Vagina (tissue), 2 donors: Measurements from ENCODE around the gene SORCS1. TPM values are rescaled to one million over a fixed set of nuclear protein-coding genes. Genes with fewer than 3 reads are reported as not detected.

Experiments used
- DNase-seq, 2 donors: peaks; one replicate each; pipeline ENCODE4 v3.0.0-alpha.2; 2017; ENCODE audit errors: extremely low spot score in 2 of 2
- H3K27ac ChIP-seq: fragments of 200-600 bp; sonication (generic); one replicate; pipeline ENCODE4 v1.5.1; 2019
- H3K27me3 ChIP-seq: fragments of 200-600 bp; sonication (generic); one replicate; pipeline ENCODE4 v1.5.1; 2019
- H3K36me3 ChIP-seq, 2 donors: fragments of 200-600 bp; sonication (generic); one replicate each; pipeline ENCODE4 v1.5.1; 2017 to 2019
- H3K4me1 ChIP-seq: fragments of 200-600 bp; sonication (generic); one replicate; pipeline ENCODE4 v1.5.1; 2019
- H3K4me3 ChIP-seq, 2 donors: fragments of 200-600 bp; sonication (generic); 1 replicate in 1 of 2; 2 replicates in 1 of 2; pipeline ENCODE4 v1.5.1; 2016 to 2019
- H3K9me3 ChIP-seq: fragments of 200-600 bp; sonication (generic); one replicate; pipeline ENCODE4 v1.5.1; 2019
- POLR2A ChIP-seq, 2 donors: fragments of 450-650 bp; IDR thresholded peaks; one replicate each; pipeline ENCODE4 v1.6.1; 2017; ENCODE audit warnings: antibody characterized with exemption in 2 of 2, mild to moderate bottlenecking in 2 of 2, moderate library complexity in 2 of 2
- POLR2AphosphoS5 ChIP-seq, 2 donors: sonication (generic); formaldehyde crosslinking; IDR thresholded peaks; one replicate each; pipeline ENCODE4 v1.9.0; 2017; ENCODE audit warnings: antibody characterized with exemption in 2 of 2, mild to moderate bottlenecking in 2 of 2, low read depth in 1 of 2; ENCODE audit not compliant: insufficient read depth in 1 of 2
- intact Hi-C: fragments of 100-400 bp; cut with DNase I; formaldehyde crosslinking; loops from one replicate; pipeline ENCODE4 v1.15.1; 2023
- total RNA-seq: library from RNA; depleted of rRNA; stranded (reverse); fragments of >200 nt; gene quantifications from one replicate; pipeline ENCODE4 v1.2.3, GENCODE V29; 2016
- TF ChIP-seq, protein P1 (sequence below), 3 experiments: fragments of 450-650 bp in 2 of 3; fragments of 200-600 bp in 1 of 3; sonication (generic) in 1 of 3; IDR thresholded peaks; one replicate each; pipeline ENCODE4 v1.5.1; 2017 to 2019; ENCODE audit warnings: antibody characterized with exemption in 3 of 3, mild to moderate bottlenecking in 2 of 3, moderate library complexity in 2 of 3

The SORCS1 gene
- total RNA-seq, 1 donor from 2014 or later, result 5.9 TPM

DNA sequence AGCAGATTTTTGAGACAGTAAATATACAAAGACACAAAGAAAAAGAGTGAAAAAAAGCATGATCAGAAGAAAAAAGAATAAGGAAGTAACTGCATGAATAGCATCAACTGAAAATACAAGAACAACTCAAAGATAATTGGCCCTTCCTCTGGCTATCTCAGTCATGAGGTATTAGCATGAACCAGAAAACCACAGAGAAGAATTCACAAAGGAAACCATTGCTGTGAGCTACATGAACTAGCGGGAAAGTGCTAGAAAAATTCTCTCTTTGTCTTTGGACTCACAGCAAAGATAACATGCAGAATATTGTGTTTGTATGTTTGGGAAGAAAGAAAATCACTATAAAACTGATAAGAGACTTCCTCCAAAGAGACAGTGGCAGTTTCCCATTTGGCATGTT lies 82.9 kb downstream of the SORCS1 start:
- Histone ChIP-seq H3K4me3 (no peak overlapping the region), H3K4me1 (no peaks in the 10 kb centered on the region), H3K36me3 (no peaks in the 10 kb centered on the region), H3K27ac (no peak overlapping the region), H3K9me3 (no peaks in the 10 kb centered on the region), H3K27me3 (no peaks in the 10 kb centered on the region)
- DNase-seq, result no peak
- intact Hi-C loops, result no loop called here
- TF ChIP-seq, protein P1, sequence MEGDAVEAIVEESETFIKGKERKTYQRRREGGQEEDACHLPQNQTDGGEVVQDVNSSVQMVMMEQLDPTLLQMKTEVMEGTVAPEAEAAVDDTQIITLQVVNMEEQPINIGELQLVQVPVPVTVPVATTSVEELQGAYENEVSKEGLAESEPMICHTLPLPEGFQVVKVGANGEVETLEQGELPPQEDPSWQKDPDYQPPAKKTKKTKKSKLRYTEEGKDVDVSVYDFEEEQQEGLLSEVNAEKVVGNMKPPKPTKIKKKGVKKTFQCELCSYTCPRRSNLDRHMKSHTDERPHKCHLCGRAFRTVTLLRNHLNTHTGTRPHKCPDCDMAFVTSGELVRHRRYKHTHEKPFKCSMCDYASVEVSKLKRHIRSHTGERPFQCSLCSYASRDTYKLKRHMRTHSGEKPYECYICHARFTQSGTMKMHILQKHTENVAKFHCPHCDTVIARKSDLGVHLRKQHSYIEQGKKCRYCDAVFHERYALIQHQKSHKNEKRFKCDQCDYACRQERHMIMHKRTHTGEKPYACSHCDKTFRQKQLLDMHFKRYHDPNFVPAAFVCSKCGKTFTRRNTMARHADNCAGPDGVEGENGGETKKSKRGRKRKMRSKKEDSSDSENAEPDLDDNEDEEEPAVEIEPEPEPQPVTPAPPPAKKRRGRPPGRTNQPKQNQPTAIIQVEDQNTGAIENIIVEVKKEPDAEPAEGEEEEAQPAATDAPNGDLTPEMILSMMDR (IDR thresholded peaks at IDR 0.05), result no peak
- TF ChIP-seq POLR2AphosphoS5 (IDR thresholded peaks at IDR 0.05; ENCODE audit: insufficient read depth in 1 of 2, low read depth in 1 of 2), result no peak
- TF ChIP-seq POLR2A (IDR thresholded peaks at IDR 0.05), result no peak

DNA sequence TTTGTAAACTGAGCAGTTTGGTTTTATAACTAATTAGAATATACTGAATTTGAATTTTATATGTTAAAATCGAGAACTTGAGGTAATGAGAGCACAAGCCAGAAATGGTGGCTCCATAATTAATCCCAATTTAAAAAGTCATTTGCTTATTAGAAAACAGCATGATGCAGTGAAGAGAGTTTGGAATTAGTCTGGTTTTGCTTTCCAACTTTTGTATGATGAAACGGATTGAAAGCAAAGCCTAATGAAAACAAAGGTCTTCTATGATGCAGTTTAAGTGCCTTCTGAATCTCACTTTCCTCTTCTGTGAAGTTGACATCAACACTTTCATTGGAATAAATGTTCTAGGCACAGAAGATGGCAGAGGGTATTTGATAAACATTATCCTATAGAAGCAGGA lies 89.4 kb downstream of the SORCS1 start:
- intact Hi-C loops, result no loop called here
- DNase-seq, result no peak
- H3K27ac ChIP-seq, result no peak overlapping the region
- no peak overlapping the region for H3K4me3 ChIP-seq
- no peaks in the 10 kb centered on the region for H3K4me1 ChIP-seq
- TF ChIP-seq, protein P1 (IDR thresholded peaks at IDR 0.05), result no peak
- TF ChIP-seq POLR2A (IDR thresholded peaks at IDR 0.05), result no peak
- no peak for TF ChIP-seq POLR2AphosphoS5 (IDR thresholded peaks at IDR 0.05; ENCODE audit: insufficient read depth in 1 of 2, low read depth in 1 of 2)
- H3K36me3 ChIP-seq, result no peaks in the 10 kb centered on the region
- no peaks in the 10 kb centered on the region for H3K27me3 ChIP-seq
- H3K9me3 ChIP-seq, result no peaks in the 10 kb centered on the region

DNA sequence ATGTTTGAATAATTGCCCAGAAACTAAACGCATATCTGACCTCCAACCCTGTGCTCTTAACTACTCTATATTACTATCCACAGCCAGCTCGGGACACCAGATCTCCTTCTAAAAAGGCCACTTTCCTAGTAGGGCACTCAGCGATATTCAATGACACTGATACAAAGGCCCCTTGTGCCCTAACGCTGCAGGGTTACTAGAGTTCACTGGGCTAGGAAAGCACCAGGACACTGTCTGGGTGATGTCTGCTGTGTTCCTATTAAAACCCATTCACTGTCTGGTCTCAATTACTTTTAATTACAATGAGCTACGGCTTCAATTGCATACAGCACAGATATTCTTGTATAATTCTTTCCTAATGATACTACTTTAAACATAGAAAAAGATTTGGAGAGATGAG lies 91.7 kb downstream of the SORCS1 start:
- Histone ChIP-seq H3K27ac (no peak overlapping the region), H3K27me3 (no peaks in the 10 kb centered on the region), H3K9me3 (no peaks in the 10 kb centered on the region), H3K4me3 (no peak overlapping the region), H3K36me3 (no peaks in the 10 kb centered on the region), H3K4me1 (no peaks in the 10 kb centered on the region)
- TF ChIP-seq, protein P1 (IDR thresholded peaks at IDR 0.05), result no peak
- TF ChIP-seq POLR2AphosphoS5 (IDR thresholded peaks at IDR 0.05; ENCODE audit: insufficient read depth in 1 of 2, low read depth in 1 of 2) (no peak), POLR2A (IDR thresholded peaks at IDR 0.05) (no peak)
- DNase-seq, result no peak
- intact Hi-C loops, result no loop called here

DNA sequence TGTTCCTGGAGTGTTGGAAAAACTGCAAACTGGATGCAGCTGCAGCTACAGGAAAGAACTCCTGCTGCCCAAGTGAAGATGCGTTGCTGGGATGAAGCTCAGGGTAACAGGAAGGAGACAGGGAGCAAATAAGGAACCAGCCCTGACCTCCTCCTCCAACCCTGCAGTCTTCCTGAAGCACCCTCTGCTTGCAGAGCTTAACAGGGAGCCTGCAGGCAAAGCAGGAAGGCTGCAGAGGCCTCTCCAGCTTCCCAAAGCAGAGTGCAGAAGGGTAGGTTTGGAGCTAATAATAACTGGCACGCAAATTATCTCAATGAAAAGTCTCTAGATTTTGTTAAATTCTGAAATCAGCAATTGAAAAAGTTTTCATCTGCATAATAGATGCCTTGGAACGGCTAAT lies 92.5 kb downstream of the SORCS1 start:
- no peaks in the 10 kb centered on the region for H3K36me3 ChIP-seq
- intact Hi-C loops, result no loop called here

DNA sequence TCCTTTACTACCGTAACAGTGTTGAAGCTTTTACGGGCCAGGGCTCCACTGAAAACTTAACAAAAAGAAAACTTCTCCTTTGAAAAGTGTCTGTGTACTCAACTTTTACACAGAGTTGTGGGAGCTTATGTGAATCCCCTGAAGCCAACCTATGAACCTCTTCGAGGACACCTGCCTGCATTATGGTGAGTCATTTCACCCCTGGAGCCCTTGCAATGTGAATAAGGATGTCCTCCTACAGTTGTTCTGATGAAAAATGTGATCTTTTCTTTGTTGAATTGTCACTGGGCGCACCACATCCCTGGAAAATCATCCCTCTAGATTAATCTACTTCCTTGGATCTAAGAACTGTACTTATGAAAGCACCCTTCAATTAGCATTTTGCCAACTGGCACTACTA lies 93.2 kb downstream of the SORCS1 start:
- Histone ChIP-seq H3K27ac (no peak overlapping the region), H3K4me1 (no peaks in the 10 kb centered on the region), H3K9me3 (no peaks in the 10 kb centered on the region), H3K27me3 (no peaks in the 10 kb centered on the region), H3K36me3 (no peaks in the 10 kb centered on the region), H3K4me3 (no peak overlapping the region)
- no peak for DNase-seq
- intact Hi-C loops, result no loop called here
- TF ChIP-seq POLR2A (IDR thresholded peaks at IDR 0.05), result no peak
- TF ChIP-seq, protein P1 (IDR thresholded peaks at IDR 0.05), result no peak
- no peak for TF ChIP-seq POLR2AphosphoS5 (IDR thresholded peaks at IDR 0.05; ENCODE audit: insufficient read depth in 1 of 2, low read depth in 1 of 2)

More for the DNA sequence above, 92.5 kb downstream of the SORCS1 start:
- Histone ChIP-seq H3K27me3 (no peaks in the 10 kb centered on the region), H3K4me3 (no peak overlapping the region), H3K4me1 (no peaks in the 10 kb centered on the region), H3K27ac (no peak overlapping the region), H3K9me3 (no peaks in the 10 kb centered on the region)
- DNase-seq, result no peak
- no peak for TF ChIP-seq POLR2AphosphoS5 (IDR thresholded peaks at IDR 0.05; ENCODE audit: insufficient read depth in 1 of 2, low read depth in 1 of 2)
- TF ChIP-seq, protein P1 (IDR thresholded peaks at IDR 0.05), result no peak
- no peak for TF ChIP-seq POLR2A (IDR thresholded peaks at IDR 0.05)
